ENCODE data around the gene OSBPL10. TPM values are rescaled to one million over a fixed set of nuclear protein-coding genes. Genes with fewer than 3 reads are reported as not detected.

The OSBPL10 gene
- total and polyA plus RNA-seq, 8 donors: 26.6 to 42.6 (median 38.6) TPM

- H3K36me3 ChIP-seq: peaks cover 0 to 6% of the 10 kb centered on the region in 2 donors
- H3K27ac ChIP-seq: no peak overlapping the region
- peak in 2 of 4 donors; percentile 55 to 57 for DNase-seq
- H3K27me3 ChIP-seq: no peaks in the 10 kb centered on the region
- TF ChIP-seq CTCF (IDR thresholded peaks at IDR 0.05): no peak
- peak; percentile 93 for ATAC-seq
- no peaks in the 10 kb centered on the region for H3K9me3 ChIP-seq
- no peak overlapping the region for H3K4me3 ChIP-seq
- intact Hi-C loops (cut with DNase I): no loop called here
- H3K4me1 ChIP-seq: no peaks in the 10 kb centered on the region
These were observed 300.8 kb downstream of the OSBPL10 start for GRCh38 chr3:31680072-31680870.

- Histone ChIP-seq H3K4me1 (peaks cover 5% of the 10 kb centered on the region in 2 donors), H3K27me3 (no peaks in the 10 kb centered on the region), H3K9me3 (no peaks in the 10 kb centered on the region), H3K36me3 (no peaks in the 10 kb centered on the region), H3K27ac (no peak overlapping the region), H3K4me3 (no peak overlapping the region)
- intact Hi-C loops (cut with DNase I): no loop called here
- TF ChIP-seq CTCF (IDR thresholded peaks at IDR 0.05): no peak
- ATAC-seq (no peak), DNase-seq (no peak)
These were observed 304.5 kb downstream of the OSBPL10 start for GRCh38 chr3:31676556-31676955.

- DNase-seq (no peak), ATAC-seq (no peak)
- Histone ChIP-seq H3K27ac (no peak overlapping the region), H3K4me1 (peaks cover 5 to 14% of the 10 kb centered on the region in 2 donors), H3K4me3 (no peak overlapping the region), H3K36me3 (no peaks in the 10 kb centered on the region), H3K27me3 (no peaks in the 10 kb centered on the region), H3K9me3 (no peaks in the 10 kb centered on the region)
- intact Hi-C loops (cut with DNase I): no loop called here
- TF ChIP-seq CTCF (IDR thresholded peaks at IDR 0.05): no peak
These were observed 307.1 kb downstream of the OSBPL10 start for GRCh38 chr3:31673950-31674349.

GRCh38 chr3:31671976-31672375 is 309.1 kb downstream of the OSBPL10 start:
- intact Hi-C loops (cut with DNase I): no loop called here
- peaks cover 5 to 14% of the 10 kb centered on the region in 2 donors for H3K4me1 ChIP-seq
- no peaks in the 10 kb centered on the region for H3K9me3 ChIP-seq
- no peak overlapping the region for H3K4me3 ChIP-seq
- H3K27me3 ChIP-seq: no peaks in the 10 kb centered on the region
- ATAC-seq: peak; percentile 84
- no peak for TF ChIP-seq CTCF (IDR thresholded peaks at IDR 0.05)
- no peak overlapping the region for H3K27ac ChIP-seq
- DNase-seq: peak in 2 of 4 donors; percentile 16 to 61
- H3K36me3 ChIP-seq: no peaks in the 10 kb centered on the region

- Histone ChIP-seq H3K27ac (no peak overlapping the region), H3K36me3 (no peaks in the 10 kb centered on the region), H3K27me3 (no peaks in the 10 kb centered on the region), H3K9me3 (no peaks in the 10 kb centered on the region), H3K4me3 (no peak overlapping the region), H3K4me1 (peaks cover 5 to 14% of the 10 kb centered on the region in 2 donors)
- peak; percentile 11 for ATAC-seq
- TF ChIP-seq CTCF (IDR thresholded peaks at IDR 0.05): no peak
- intact Hi-C loops (cut with DNase I): no loop called here
- DNase-seq: no peak
These were observed 309.6 kb downstream of the OSBPL10 start for GRCh38 chr3:31671451-31671850.
